ENCODE results near the gene MYO5C.
"Not testable (repeated sequence)": the region's sequence is repeated elsewhere in the genome, so short reads cannot be mapped to it uniquely, and the experiment has no call there.

Gene MYO5C

DNA sequence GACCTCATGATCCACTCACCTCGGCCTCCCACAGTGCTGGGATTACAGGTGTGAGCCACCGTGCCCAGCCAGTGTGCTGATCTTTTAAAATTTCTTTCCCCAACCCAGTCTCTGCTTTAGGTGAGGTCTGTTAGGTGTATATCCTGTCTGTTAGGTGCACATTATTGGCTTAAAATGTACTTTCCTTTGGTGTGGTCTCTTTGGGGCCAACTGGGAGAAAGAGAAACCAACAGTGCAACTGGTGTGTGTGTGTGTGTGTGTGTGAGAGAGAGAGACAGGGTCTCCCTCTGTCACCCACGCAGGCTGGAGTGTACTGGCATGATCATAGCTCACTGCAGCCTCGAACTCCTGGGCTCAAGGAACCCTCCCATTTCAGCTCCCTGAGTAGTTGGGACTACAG lies 54.1 kb downstream of the MYO5C start:
- no peak for DNase-seq
- peaks cover 0 to 7% of the 10 kb centered on the region in 2 donors for H3K27me3 ChIP-seq
- no peak overlapping the region for H3K27ac ChIP-seq
- peaks cover 0 to 25% (median 0%) of the 10 kb centered on the region in 3 donors for H3K36me3 ChIP-seq
- no peak overlapping the region for H3K4me3 ChIP-seq
- H3K4me1 ChIP-seq, result no peaks in the 10 kb centered on the region
- H3K9me3 ChIP-seq, result no peaks in the 10 kb centered on the region
- TF ChIP-seq, protein P1, sequence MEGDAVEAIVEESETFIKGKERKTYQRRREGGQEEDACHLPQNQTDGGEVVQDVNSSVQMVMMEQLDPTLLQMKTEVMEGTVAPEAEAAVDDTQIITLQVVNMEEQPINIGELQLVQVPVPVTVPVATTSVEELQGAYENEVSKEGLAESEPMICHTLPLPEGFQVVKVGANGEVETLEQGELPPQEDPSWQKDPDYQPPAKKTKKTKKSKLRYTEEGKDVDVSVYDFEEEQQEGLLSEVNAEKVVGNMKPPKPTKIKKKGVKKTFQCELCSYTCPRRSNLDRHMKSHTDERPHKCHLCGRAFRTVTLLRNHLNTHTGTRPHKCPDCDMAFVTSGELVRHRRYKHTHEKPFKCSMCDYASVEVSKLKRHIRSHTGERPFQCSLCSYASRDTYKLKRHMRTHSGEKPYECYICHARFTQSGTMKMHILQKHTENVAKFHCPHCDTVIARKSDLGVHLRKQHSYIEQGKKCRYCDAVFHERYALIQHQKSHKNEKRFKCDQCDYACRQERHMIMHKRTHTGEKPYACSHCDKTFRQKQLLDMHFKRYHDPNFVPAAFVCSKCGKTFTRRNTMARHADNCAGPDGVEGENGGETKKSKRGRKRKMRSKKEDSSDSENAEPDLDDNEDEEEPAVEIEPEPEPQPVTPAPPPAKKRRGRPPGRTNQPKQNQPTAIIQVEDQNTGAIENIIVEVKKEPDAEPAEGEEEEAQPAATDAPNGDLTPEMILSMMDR (IDR thresholded peaks at IDR 0.05), result no peak
- intact Hi-C loops (cut with DNase I; ENCODE audit: low total_unique reads), result no loop called here

DNA sequence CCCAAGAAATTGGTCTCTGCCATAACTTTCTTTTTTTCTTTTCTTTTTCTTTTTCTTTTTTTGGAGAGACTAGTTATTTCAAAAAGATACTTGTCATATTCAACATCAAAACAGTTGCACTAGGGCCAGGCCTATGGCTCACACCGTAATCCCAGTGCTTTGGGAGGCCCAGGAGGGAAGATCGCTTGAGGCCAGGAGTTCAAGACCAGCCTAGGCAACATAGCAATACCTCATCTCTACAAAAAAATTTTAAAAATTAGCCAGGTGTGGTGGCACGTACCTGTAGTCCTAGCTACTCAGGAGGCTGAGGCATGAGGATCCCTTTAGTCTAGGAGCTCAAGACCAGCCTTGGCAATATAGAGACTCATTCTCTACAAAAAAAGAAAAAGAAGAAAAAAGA lies 55.4 kb downstream of the MYO5C start:
- intact Hi-C loops (cut with DNase I; ENCODE audit: low total_unique reads), result no loop called here
- Histone ChIP-seq H3K27ac (no peak overlapping the region), H3K9me3 (no peaks in the 10 kb centered on the region), H3K27me3 (peaks cover 0 to 5% of the 10 kb centered on the region in 2 donors), H3K36me3 (peaks cover 0 to 34% (median 0%) of the 10 kb centered on the region in 3 donors), H3K4me1 (no peaks in the 10 kb centered on the region), H3K4me3 (no peak overlapping the region)
- TF ChIP-seq, protein P1 (IDR thresholded peaks at IDR 0.05), result no peak
- no peak for DNase-seq

GRCh38 chr15:52238989-52239525 lies 56.5 kb downstream of the MYO5C start:
- intact Hi-C loops (cut with DNase I; ENCODE audit: low total_unique reads); DNase-seq; H3K27ac ChIP-seq; H3K4me3 ChIP-seq; H3K4me1 ChIP-seq; H3K27me3 ChIP-seq; H3K9me3 ChIP-seq: not testable (repeated sequence)
- H3K36me3 ChIP-seq, result peaks cover 0 to 39% (median 0%) of the 10 kb centered on the region in 3 donors

DNA sequence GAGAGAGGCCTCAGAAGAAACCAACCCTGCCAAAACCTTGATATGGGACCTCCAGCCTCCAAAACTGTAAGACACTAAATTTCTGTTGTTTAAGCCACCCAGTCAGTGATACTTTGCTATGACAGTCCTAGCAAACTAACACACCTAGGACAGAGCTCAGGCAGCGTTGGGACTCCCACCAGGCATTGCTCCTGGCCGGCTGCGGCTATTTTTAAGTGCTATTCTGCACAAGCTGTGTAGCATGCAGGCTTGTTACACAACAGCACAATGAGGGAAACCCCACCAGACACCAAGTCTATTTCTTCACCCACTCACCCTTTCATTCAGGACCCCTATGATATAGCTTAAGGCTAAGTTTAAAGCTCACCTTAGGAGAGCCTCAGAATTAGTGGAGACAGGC lies 57.5 kb downstream of the MYO5C start:
- Histone ChIP-seq H3K9me3 (no peaks in the 10 kb centered on the region), H3K36me3 (peaks cover 0 to 35% (median 0%) of the 10 kb centered on the region in 3 donors), H3K4me1 (no peaks in the 10 kb centered on the region), H3K27me3 (peaks cover 0 to 5% of the 10 kb centered on the region in 2 donors), H3K27ac (no peak overlapping the region), H3K4me3 (no peak overlapping the region)
- TF ChIP-seq, protein P1 (IDR thresholded peaks at IDR 0.05), result no peak
- no peak for DNase-seq
- intact Hi-C loops (cut with DNase I; ENCODE audit: low total_unique reads), result no loop called here

- intact Hi-C loops (cut with DNase I; ENCODE audit: low total_unique reads), result no loop called here
- no peak overlapping the region for H3K27ac ChIP-seq
These were observed 59.6 kb downstream of the MYO5C start for GRCh38 chr15:52236013-52236412.

More at GRCh38 chr15:52236013-52236412, 59.6 kb downstream of the MYO5C start:
- Histone ChIP-seq H3K4me1 (no peaks in the 10 kb centered on the region), H3K36me3 (peaks cover 0 to 35% (median 0%) of the 10 kb centered on the region in 3 donors), H3K4me3 (no peak overlapping the region), H3K9me3 (no peaks in the 10 kb centered on the region), H3K27me3 (no peaks in the 10 kb centered on the region)
- no peak for DNase-seq
- TF ChIP-seq, protein P1 (IDR thresholded peaks at IDR 0.05), result no peak

All from tibial artery (tissue), 4 donors.